Activated CD4-positive, alpha-beta T cell treated with anti-CD3 and anti-CD28 coated beads for 48 hours (primary cell): ENCODE results near the gene COLEC12.
A peak's percentile ranks its signal among the peaks of the same experiment; 100 is the strongest.

Source experiments
- DNase-seq: peaks from one replicate; pipeline ENCODE4 v3.0.0-alpha.2; 2020

The COLEC12 gene

DNA sequence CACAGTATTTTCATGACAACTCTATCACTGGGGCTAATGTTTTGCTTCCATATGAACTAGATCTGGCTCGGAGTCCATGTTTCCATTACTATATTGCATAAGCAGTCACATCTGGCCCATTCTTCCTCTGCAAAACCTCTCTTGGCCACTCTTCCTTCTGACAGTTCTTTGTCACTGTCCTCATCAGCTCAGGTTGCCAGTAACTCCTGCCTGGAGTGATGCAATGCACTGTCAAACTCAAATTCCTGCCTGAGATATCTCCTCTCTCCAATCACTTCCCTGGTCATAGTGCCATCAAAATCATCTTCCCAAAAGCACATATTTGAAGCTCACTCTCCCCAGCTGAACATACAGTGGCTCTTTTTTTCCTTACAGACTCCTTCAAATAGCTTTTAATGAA lies 66.1 kb downstream of the COLEC12 start:
- no peak for DNase-seq

GRCh38 chr18:433960-434359 lies 66.5 kb downstream of the COLEC12 start:
- no peak for DNase-seq

DNA sequence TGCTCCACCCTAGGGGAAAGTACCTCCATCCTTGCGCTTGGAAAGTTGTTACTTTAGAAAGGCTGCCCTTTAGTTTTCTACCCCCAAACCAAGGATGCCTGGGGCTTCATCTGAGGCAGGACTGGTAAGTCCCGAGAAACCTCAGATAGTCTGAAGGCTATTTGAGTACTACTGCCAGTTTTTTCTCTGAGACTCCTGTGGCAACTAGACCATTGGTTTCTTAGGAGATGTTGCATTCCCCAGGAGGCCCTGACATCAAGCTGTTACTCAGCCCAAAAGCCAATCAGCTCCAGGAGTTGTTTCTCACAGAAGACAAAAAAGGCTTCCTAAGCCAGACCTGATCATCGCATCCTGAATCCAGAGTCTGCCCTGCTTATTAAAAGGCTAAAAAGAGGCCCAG lies 67.2 kb downstream of the COLEC12 start:
- no peak for DNase-seq

- DNase-seq = no peak
Observed at GRCh38 chr18:432791-433190, 67.7 kb downstream of the COLEC12 start.

DNA sequence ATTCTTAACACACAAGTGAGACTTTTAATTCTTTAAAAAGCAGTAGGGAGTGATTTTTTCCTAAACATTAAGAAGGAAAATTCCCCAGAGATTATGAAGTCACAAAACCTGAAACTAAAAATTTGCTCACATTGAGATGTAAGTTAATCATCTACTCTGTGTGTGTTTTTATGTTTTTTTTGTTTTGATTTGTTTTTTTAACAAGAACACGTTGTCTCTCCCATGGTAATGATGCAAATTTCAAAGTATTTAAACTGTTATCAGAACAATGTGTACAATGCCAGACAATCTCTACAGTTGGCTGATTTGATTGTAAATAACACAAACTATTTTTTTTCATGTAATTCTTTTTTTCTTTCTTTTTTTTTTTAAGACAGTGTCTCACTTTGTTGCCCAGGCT lies 71.5 kb downstream of the COLEC12 start:
- DNase-seq = no peak

DNA sequence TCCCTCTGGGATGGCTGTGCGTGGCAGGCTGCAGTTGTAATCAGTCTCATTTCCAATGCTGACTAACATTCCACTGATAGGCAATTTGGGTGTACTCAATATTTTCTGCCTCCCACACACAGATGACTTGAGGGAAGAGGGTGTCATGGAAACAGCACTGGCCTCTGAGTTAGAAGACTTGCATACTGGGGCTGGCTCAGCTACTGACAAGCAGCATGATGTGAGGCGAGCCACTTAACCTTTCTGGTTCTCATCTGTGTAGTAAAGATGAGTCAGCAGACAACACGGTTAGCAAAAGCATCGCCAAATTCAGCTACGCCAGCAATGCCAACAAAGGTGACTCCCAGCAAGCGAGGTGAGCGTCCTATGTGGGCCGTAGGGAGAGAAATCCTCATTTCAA lies 73.5 kb downstream of the COLEC12 start:
- DNase-seq = peak; percentile 24

DNA sequence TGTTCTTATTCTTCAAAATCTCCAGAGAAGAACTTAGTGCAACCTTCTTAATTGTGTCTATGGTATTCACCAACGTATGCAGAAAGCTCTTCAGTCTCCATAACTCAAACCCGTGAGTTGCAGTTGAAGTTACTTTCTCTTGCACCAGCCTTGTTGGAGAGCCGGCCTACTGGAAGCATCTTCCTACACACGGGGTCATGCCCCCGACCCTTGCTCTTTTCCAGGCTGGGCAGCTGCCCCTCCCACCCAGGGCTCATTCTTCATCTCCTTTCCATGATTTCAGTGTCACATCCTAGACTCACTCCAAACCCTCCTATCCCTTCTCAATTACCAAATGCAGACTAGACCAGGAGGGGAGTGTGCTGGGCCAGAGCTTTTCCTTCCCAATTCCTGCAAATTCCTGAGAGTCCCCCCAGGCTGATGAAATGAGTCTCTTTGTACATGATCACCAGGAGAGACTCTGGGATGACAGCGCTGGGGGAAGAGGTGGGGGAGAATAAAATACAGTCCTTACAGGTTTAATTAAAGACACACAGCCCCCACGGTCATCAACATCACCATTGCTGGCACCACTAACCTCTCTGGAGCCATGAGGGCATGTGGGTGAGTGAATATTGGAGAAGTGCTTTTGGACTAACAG lies 75.3 kb downstream of the COLEC12 start:
- DNase-seq = no peak

DNA sequence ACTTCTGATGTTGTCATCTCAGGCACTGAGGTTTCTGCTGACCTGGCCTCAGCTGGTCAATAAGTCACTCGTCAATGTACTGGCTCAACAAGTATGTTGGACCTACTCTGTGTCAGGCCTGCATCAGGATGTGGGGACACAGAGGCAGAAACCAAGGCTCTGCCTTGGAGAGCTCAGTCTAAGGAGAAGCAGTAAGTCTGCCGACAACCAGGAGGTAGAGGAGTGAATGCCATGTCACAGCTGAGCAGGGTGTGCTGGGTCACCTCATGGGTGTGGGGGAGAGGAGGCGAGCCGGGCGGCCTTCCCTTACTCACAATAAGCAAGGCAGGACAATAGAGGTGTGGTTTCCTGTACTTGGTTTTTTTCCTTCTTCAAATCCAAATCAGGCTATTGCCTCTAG lies 75.8 kb downstream of the COLEC12 start:
- DNase-seq = no peak

GRCh38 chr18:424071-424661 lies 76.3 kb downstream of the COLEC12 start:
- no peak for DNase-seq

DNA sequence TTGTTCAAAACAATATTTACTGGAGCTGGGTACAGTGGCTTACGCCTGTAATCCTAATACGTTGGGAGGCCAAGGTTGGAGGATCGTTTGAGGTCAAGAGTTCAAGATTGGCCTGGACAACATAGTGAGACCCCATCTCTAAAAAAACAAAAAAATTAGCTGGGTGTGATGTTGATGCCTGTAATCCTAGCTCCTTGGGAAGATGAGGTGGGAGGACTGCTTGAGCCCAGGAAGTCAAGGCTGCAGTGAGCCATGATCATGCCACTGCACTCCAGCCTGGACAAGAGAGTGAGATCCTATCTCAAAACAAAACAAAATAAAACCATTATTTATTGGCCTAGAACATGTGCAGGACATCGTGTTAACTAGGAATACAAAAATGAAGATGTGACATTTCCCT lies 77.5 kb downstream of the COLEC12 start:
- no peak for DNase-seq

GRCh38 chr18:421247-422155 lies 79.0 kb downstream of the COLEC12 start:
- DNase-seq = no peak

DNA sequence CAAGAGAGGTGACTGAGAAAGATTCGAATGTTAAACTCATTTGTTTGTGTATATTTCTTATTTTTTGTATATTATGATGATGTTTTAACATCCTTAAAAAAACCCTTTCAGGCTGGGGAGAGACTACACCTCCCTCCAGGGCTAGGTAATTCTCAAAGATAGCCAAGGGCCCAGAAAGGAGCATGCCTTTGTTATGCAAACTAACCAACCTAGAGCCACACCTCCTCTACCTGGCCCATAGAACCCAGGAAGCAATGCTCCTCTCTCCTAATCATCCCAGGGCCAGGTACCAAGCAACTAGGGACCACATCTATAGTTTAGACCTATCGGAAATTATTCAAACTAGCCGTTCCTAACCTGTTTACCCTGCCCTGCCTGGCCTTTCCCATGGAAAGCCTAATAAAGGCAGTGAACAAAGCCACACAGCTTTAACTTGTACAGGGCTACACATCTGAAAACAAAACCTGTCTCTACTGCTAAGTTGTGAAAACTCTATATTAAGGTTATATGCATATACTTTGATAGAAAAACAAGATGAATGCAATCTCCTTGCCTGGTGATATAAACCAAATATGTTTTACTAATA lies 79.7 kb downstream of the COLEC12 start:
- DNase-seq = no peak

DNA sequence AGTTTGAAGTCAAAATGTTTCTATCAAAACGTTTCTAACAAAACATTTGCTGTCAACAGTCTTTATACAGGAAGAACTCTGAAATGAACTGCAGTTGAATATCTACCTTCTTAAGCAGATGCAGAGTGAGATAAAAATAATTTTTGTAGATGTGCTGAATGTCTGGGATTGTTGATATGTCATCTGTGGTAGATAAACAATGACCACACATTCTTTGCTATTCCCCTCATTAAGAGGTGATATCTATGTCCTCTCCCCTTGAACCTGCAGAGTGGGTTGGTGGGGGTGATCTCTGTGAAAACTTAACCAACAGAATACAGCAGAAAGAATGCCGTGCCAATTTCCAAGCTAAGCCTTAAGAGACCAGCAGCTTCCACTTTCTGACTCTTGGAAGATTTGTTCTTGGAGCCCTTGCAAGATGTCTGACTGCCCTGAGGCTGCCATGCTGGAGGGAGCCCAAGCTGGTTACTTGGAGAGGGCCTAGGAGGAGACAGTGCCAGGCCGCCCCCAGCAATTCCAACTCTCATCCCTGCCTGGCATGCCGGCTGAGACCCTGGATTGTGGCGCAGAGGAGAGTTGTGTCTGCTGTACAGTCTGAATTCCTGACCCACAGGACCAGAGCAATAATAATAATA lies 80.8 kb downstream of the COLEC12 start:
- DNase-seq = no peak

GRCh38 chr18:417495-417894 lies 83.0 kb downstream of the COLEC12 start:
- DNase-seq = no peak

DNA sequence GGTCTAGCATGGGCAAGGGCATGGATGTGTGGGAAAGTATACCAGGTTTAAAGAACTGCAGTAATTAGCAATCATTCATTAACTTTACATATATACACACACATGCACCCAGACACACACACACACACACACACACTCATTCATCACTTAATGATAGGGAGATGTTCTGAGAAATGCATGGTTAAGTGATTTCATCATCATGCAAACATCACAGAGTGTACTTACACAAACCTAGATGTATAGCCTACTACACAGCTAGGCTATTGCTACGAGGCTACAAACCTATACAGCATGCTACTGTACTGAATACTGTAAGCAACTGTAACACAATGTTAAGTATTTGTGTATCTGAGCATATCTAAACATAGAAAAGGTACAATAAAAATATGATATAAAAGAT lies 83.6 kb downstream of the COLEC12 start:
- DNase-seq = no peak

DNA sequence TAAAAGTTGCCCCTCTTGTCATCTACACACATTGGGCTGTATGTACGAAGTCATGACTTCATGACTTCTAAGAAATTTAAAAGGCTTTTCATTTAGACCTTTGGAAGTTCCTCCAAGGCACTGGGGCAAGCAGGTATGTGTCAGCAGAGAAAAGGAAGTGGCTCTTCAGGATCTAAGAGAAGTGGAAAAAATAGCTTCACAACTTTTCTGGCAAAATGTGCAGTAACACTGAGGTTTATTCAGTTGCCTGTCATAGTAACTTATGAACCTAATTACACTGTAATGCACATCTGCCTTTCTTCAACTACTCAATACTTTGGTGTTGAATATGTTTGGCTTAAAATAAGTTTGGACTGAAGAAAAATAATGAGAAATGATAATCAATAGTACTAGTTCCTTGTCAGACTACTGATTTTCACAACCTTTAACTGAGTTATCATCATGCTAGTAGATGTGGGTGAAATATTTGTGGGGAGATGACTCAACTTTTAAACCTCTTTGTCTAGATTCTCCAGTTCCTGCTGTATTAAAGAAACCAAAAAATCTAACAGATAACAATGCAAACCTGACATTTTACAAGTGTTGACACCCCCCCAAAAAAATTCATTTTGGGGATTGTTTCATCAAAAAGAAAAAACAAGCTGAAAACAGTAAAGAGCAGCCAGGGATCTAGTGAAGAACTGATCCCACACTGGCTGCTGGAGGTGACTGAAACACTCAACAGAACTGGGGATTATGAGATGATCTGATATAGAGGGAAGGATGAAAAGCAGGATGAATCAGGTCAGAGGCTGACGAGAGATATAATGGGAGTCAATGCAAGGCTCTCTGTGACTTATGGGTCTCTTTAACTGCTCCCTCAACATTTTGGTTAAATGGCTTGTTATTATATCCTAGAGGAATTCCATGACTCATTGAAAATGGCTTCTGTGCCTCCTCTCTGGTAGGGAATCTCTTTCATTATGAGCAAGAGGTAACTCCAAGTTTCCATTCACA lies 84.6 kb downstream of the COLEC12 start:
- DNase-seq = no peak

GRCh38 chr18:415047-415446 lies 85.5 kb downstream of the COLEC12 start:
- DNase-seq = no peak

- no peak for DNase-seq
Observed at GRCh38 chr18:413233-413632, 87.3 kb downstream of the COLEC12 start.

DNA sequence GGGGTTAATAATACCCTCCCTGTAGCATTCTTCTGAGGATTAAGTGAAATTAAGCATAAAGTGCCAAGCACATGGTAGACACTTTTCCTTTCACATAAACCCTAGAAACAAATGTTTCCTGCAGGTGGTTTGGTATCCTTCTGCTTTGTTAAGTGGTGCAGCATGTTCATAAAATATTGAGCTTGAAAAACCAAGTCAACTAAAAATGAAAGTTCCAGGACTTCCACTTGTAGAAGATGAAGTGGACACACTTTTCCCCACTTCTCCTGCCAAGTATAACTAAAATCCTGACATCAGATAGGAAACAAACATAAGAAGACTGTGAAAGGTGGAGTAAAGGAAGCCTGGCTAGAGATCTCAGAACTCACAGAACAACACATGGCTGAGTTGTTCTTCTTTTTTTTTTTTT lies 90.5 kb downstream of the COLEC12 start:
- DNase-seq = no peak

DNA sequence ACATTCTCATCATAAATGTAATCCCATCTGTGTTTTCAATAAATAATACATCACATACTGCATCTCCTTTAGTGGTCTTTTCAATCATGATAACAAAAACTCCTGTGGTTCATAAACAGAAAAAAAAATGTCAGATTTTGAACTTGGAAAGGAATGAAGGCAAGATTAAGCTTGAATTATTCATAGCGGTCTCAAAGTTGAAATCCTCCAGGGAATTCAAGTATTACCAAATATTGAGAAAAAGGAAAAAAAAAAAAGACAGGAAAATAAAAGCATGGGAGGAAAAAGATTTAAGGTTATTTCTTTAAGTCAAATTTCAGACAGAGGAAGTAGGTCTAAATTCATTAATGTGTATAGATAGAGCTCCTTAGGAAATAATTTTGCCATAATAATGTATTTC lies 92.1 kb downstream of the COLEC12 start:
- DNase-seq = no peak

- DNase-seq = no peak
Observed at GRCh38 chr18:407626-408224, 92.8 kb downstream of the COLEC12 start.

- DNase-seq = no peak
Observed at GRCh38 chr18:407191-407590, 93.3 kb downstream of the COLEC12 start.
